ENCODE results near the gene PTPN6. TPM values are rescaled to one million over a fixed set of nuclear protein-coding genes. Genes with fewer than 3 reads are reported as not detected.

Gene PTPN6
- total RNA-seq, 1 donor from 2014 or later = 0.65 TPM

- H3K36me3 Mint-ChIP-seq (ENCODE audit: low read depth) = peaks cover 30% of the 10 kb centered on the region
- peak overlapping the region; percentile 72 for H3K4me3 Mint-ChIP-seq (ENCODE audit: unreplicated experiment)
- H3K27ac Mint-ChIP-seq (ENCODE audit: unreplicated experiment) = peak overlapping the region; percentile 81
- H3K27me3 Mint-ChIP-seq (ENCODE audit: low read depth) = no peaks in the 10 kb centered on the region
- TF ChIP-seq, protein P1, sequence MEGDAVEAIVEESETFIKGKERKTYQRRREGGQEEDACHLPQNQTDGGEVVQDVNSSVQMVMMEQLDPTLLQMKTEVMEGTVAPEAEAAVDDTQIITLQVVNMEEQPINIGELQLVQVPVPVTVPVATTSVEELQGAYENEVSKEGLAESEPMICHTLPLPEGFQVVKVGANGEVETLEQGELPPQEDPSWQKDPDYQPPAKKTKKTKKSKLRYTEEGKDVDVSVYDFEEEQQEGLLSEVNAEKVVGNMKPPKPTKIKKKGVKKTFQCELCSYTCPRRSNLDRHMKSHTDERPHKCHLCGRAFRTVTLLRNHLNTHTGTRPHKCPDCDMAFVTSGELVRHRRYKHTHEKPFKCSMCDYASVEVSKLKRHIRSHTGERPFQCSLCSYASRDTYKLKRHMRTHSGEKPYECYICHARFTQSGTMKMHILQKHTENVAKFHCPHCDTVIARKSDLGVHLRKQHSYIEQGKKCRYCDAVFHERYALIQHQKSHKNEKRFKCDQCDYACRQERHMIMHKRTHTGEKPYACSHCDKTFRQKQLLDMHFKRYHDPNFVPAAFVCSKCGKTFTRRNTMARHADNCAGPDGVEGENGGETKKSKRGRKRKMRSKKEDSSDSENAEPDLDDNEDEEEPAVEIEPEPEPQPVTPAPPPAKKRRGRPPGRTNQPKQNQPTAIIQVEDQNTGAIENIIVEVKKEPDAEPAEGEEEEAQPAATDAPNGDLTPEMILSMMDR (IDR thresholded peaks at IDR 0.05) = no peak
- H3K9me3 Mint-ChIP-seq (ENCODE audit: low read depth) = no peaks in the 10 kb centered on the region
- H3K4me1 Mint-ChIP-seq (ENCODE audit: low read depth) = peaks cover 58% of the 10 kb centered on the region
- no peak for DNase-seq (ENCODE audit: low spot score)
Measured at GRCh38 chr12:6938353-6939190, 12.6 kb upstream of the PTPN6 start.

DNA sequence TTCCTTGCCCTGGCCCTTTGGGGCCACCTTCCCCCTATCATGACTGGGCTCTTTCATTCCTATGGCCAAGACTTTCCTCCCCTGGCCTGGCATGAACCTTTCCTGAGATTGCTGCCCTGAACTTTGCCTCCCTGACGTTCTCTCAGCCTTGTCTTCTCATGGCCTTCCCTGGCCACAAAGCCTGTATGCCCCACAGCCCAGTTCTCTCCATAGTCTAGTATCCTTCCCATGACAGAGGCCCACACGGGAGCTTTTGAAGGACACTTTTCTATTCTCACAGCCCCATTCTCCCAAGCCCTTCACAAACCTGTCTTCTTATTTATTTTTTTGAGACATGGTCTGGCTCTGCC, 12.0 kb upstream of the PTPN6 start:
- Mint-ChIP-seq H3K4me1 (ENCODE audit: low read depth) (peaks cover 55% of the 10 kb centered on the region), H3K9me3 (ENCODE audit: low read depth) (no peaks in the 10 kb centered on the region)
- no peak for DNase-seq (ENCODE audit: low spot score)

DNA sequence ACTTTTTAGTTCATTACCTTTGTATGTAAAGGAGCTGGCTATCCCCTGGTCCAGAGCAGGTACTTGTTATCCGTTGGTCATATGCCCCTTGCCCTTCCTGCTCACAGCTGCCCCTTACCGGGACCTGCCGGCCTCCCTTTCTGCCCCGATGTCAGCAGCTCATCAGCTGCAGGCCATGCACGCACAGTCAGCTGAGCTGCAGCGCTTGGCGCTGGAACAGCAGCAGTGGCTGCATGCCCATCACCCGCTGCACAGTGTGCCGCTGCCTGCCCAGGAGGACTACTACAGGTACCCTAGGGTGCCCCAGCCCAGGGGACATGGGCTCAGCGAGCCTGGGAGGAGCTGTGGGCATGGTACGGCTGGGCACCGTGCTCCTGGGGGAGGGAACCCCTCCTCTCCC, 9.9 kb upstream of the PTPN6 start:
- Mint-ChIP-seq H3K4me3 (ENCODE audit: unreplicated experiment) (no peak overlapping the region), H3K9me3 (ENCODE audit: low read depth) (no peaks in the 10 kb centered on the region), H3K27ac (ENCODE audit: unreplicated experiment) (peak overlapping the region; percentile 49), H3K27me3 (ENCODE audit: low read depth) (no peaks in the 10 kb centered on the region), H3K36me3 (ENCODE audit: low read depth) (peaks cover 14% of the 10 kb centered on the region), H3K4me1 (ENCODE audit: low read depth) (peaks cover 53% of the 10 kb centered on the region)
- DNase-seq (ENCODE audit: low spot score) = no peak
- TF ChIP-seq, protein P1 (IDR thresholded peaks at IDR 0.05) = no peak

More for the DNA sequence above, 12.0 kb upstream of the PTPN6 start:
- Mint-ChIP-seq H3K27ac (ENCODE audit: unreplicated experiment) (peak overlapping the region; percentile 81), H3K27me3 (ENCODE audit: low read depth) (no peaks in the 10 kb centered on the region), H3K4me3 (ENCODE audit: unreplicated experiment) (no peak overlapping the region), H3K36me3 (ENCODE audit: low read depth) (peaks cover 27% of the 10 kb centered on the region)
- TF ChIP-seq, protein P1 (IDR thresholded peaks at IDR 0.05) = no peak

GRCh38 chr12:6941782-6942181, 9.4 kb upstream of the PTPN6 start:
- TF ChIP-seq, protein P1 (IDR thresholded peaks at IDR 0.05) = no peak
- H3K27me3 Mint-ChIP-seq (ENCODE audit: low read depth) = no peaks in the 10 kb centered on the region
- H3K4me3 Mint-ChIP-seq (ENCODE audit: unreplicated experiment) = no peak overlapping the region
- H3K36me3 Mint-ChIP-seq (ENCODE audit: low read depth) = peaks cover 11% of the 10 kb centered on the region
- H3K4me1 Mint-ChIP-seq (ENCODE audit: low read depth) = peaks cover 49% of the 10 kb centered on the region
- no peaks in the 10 kb centered on the region for H3K9me3 Mint-ChIP-seq (ENCODE audit: low read depth)
- H3K27ac Mint-ChIP-seq (ENCODE audit: unreplicated experiment) = no peak overlapping the region
- DNase-seq (ENCODE audit: low spot score) = no peak

- H3K27me3 Mint-ChIP-seq (ENCODE audit: low read depth) = no peaks in the 10 kb centered on the region
- H3K27ac Mint-ChIP-seq (ENCODE audit: unreplicated experiment) = peak overlapping the region; percentile 92
- peaks cover 14% of the 10 kb centered on the region for H3K36me3 Mint-ChIP-seq (ENCODE audit: low read depth)
- H3K4me1 Mint-ChIP-seq (ENCODE audit: low read depth) = peaks cover 50% of the 10 kb centered on the region
- peak overlapping the region; percentile 9 for H3K4me3 Mint-ChIP-seq (ENCODE audit: unreplicated experiment)
- no peaks in the 10 kb centered on the region for H3K9me3 Mint-ChIP-seq (ENCODE audit: low read depth)
- TF ChIP-seq, protein P1 (IDR thresholded peaks at IDR 0.05) = no peak
- no peak for DNase-seq (ENCODE audit: low spot score)
Measured at GRCh38 chr12:6942331-6942665, 8.9 kb upstream of the PTPN6 start.
